Measurements from ENCODE around the gene MAP2K3. TPM values are rescaled to one million over a fixed set of nuclear protein-coding genes. Genes with fewer than 3 reads are reported as not detected.

Gene MAP2K3
- total and polyA plus RNA-seq, 2 of the 4 experiments (the other 2 are of a cell fraction) = 23.5 to 82.2 TPM

DNA sequence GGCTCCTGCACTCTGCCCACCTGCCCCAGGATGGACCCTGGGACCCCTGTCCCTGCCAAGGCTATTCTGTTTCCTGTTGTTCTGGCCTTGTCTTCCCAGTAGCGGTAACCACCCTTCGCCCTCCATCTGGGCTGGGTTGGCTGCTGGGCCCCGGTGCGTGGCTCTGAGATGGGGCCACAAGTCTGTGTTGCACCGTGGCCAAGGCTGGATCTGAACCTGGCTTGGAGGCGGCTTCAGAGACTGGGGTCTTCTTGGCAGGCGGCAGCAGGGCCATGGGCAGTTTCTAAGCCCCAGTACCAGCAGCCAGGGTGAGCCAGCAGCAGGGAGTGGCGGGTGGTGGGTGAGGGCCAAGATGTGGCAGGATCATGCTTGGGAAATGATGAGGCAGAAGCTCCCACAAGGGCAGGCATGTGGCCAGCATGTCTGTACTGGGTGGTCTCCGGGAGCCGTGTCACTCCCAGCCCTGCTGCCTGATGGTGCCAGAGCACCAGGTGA lies 12.6 kb downstream of the MAP2K3 start:
- ChIA-PET POLR2A (ENCODE audit: unreplicated experiment) (no interaction called here), CTCF (no interaction called here)
- H3K9ac ChIP-seq (ENCODE audit: low read depth, low read length) = no peak overlapping the region
- no peak overlapping the region for H3K4me2 ChIP-seq (ENCODE audit: low read depth, low read length)
- H2BK5ac ChIP-seq (ENCODE audit: low read depth, low read length, poor library complexity, severe bottlenecking) = no peak overlapping the region
- H3K4ac ChIP-seq (ENCODE audit: low read depth, low read length) = no peak overlapping the region
- H4K20me1 ChIP-seq (ENCODE audit: insufficient read depth, low read length) = peaks cover 97% of the 10 kb centered on the region
- H2BK20ac ChIP-seq (ENCODE audit: low read depth, low read length) = no peak overlapping the region
- H3K23ac ChIP-seq (ENCODE audit: low read depth, low read length) = no peak overlapping the region
- no peak overlapping the region for H3K27ac ChIP-seq (ENCODE audit: insufficient read depth, low read length)
- no peak for DNase-seq
- dilution Hi-C loops (cut with HindIII; ENCODE audit: low sequenced_read_pairs, unreplicated experiment) = no loop called here
- no peak overlapping the region for H3K14ac ChIP-seq (replicated peaks; ENCODE audit: low read depth, low read length)
- H3K9me3 ChIP-seq (ENCODE audit: control insufficient read depth, insufficient read depth, low read length) = peaks cover 3% of the 10 kb centered on the region; the same call in 1 of the 2 replicates
- TF ChIP-seq, protein P1, sequence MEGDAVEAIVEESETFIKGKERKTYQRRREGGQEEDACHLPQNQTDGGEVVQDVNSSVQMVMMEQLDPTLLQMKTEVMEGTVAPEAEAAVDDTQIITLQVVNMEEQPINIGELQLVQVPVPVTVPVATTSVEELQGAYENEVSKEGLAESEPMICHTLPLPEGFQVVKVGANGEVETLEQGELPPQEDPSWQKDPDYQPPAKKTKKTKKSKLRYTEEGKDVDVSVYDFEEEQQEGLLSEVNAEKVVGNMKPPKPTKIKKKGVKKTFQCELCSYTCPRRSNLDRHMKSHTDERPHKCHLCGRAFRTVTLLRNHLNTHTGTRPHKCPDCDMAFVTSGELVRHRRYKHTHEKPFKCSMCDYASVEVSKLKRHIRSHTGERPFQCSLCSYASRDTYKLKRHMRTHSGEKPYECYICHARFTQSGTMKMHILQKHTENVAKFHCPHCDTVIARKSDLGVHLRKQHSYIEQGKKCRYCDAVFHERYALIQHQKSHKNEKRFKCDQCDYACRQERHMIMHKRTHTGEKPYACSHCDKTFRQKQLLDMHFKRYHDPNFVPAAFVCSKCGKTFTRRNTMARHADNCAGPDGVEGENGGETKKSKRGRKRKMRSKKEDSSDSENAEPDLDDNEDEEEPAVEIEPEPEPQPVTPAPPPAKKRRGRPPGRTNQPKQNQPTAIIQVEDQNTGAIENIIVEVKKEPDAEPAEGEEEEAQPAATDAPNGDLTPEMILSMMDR (conservative IDR thresholded peaks at IDR 0.05; ENCODE audit: low read depth, low read length) = no peak
- TF ChIP-seq MAFK (IDR thresholded peaks at IDR 0.05; ENCODE audit: low read depth, low read length) = no peak
- no peak for TF ChIP-seq POLR2A (IDR thresholded peaks at IDR 0.05; ENCODE audit: low read depth, low read length)
- no peak for TF ChIP-seq BHLHE40 (IDR thresholded peaks at IDR 0.05; ENCODE audit: low read depth, low read length)
- no peak for TF ChIP-seq MXI1 (IDR thresholded peaks at IDR 0.05; ENCODE audit: borderline replicate concordance, low read depth, low read length)
- TF ChIP-seq RFX5 (IDR thresholded peaks at IDR 0.05; ENCODE audit: low read depth, low read length) = no peak
- no peak for TF ChIP-seq RCOR1 (IDR thresholded peaks at IDR 0.05; ENCODE audit: insufficient replicate concordance, low read length)
- TF ChIP-seq MAZ (IDR thresholded peaks at IDR 0.05; ENCODE audit: borderline replicate concordance, low read depth, low read length) = no peak
- TF ChIP-seq, protein P2, sequence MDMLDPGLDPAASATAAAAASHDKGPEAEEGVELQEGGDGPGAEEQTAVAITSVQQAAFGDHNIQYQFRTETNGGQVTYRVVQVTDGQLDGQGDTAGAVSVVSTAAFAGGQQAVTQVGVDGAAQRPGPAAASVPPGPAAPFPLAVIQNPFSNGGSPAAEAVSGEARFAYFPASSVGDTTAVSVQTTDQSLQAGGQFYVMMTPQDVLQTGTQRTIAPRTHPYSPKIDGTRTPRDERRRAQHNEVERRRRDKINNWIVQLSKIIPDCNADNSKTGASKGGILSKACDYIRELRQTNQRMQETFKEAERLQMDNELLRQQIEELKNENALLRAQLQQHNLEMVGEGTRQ (IDR thresholded peaks at IDR 0.05; ENCODE audit: low read depth, low read length) = no peak
- TF ChIP-seq, protein P3, sequence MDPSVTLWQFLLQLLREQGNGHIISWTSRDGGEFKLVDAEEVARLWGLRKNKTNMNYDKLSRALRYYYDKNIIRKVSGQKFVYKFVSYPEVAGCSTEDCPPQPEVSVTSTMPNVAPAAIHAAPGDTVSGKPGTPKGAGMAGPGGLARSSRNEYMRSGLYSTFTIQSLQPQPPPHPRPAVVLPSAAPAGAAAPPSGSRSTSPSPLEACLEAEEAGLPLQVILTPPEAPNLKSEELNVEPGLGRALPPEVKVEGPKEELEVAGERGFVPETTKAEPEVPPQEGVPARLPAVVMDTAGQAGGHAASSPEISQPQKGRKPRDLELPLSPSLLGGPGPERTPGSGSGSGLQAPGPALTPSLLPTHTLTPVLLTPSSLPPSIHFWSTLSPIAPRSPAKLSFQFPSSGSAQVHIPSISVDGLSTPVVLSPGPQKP (IDR thresholded peaks at IDR 0.05; ENCODE audit: borderline replicate concordance, low read depth, low read length) = no peak
- TF ChIP-seq CEBPB (IDR thresholded peaks at IDR 0.05; ENCODE audit: low read depth, low read length) = no peak
- TF ChIP-seq CHD1 (IDR thresholded peaks at IDR 0.05; ENCODE audit: low read depth, low read length) = no peak
- TF ChIP-seq NFE2L2 (IDR thresholded peaks at IDR 0.05; ENCODE audit: low read depth, low read length) = no peak
- TF ChIP-seq FOS (IDR thresholded peaks at IDR 0.05; ENCODE audit: low read depth, low read length) = no peak
- no peak for TF ChIP-seq SMC3 (IDR thresholded peaks at IDR 0.05; ENCODE audit: low read depth, low read length)
- no peak for TF ChIP-seq RAD21 (IDR thresholded peaks at IDR 0.05; ENCODE audit: low read length)
- H3K56ac ChIP-seq (ENCODE audit: extremely low read depth, insufficient read depth, low read length) = no peak overlapping the region
- H4K5ac ChIP-seq (ENCODE audit: low read depth, low read length) = no peak overlapping the region
- H4K91ac ChIP-seq (ENCODE audit: insufficient read depth, low read depth, low read length) = no peak overlapping the region
- no peaks in the 10 kb centered on the region for H3K27me3 ChIP-seq (ENCODE audit: control insufficient read depth, insufficient read depth, low read length)
- H2AFZ ChIP-seq (replicated peaks; ENCODE audit: low read length, poor library complexity) = no peak overlapping the region
- H3K4me3 ChIP-seq (ENCODE audit: insufficient read depth, low read depth, low read length) = no peak overlapping the region
- intact Hi-C loops (cut with micrococcal nuclease) = no loop called here
- H2AK5ac ChIP-seq (ENCODE audit: low read depth, low read length) = no peak overlapping the region
- in situ Hi-C loops (cut with MboI; ENCODE audit: low sequenced_read_pairs) = no loop called here
- no peak overlapping the region for H2AK9ac ChIP-seq (replicated peaks; ENCODE audit: low read depth, low read length, poor library complexity)
- no peak overlapping the region for H2BK120ac ChIP-seq (ENCODE audit: low read depth, low read length)
- peaks cover 35% of the 10 kb centered on the region for H3K36me3 ChIP-seq (ENCODE audit: control insufficient read depth, insufficient read depth, low read length)
- peaks cover 13% of the 10 kb centered on the region for H3K4me1 ChIP-seq (ENCODE audit: control insufficient read depth, insufficient read depth, low read length)
- H4K8ac ChIP-seq (ENCODE audit: low read depth in 2 of 2, low read length in 2 of 2) = no peak overlapping the region
- peaks cover 15 to 47% of the 10 kb centered on the region in 2 experiments for H3K79me1 ChIP-seq (ENCODE audit: low read depth in 1 of 2, low read length in 2 of 2)
- no peak overlapping the region for H3K18ac ChIP-seq (ENCODE audit: low read depth, low read length)
- no peak overlapping the region for H2BK15ac ChIP-seq (ENCODE audit: low read depth, low read length)
- BruUV-seq (replicated peaks) = no TSS peak
- ATAC-seq (ENCODE audit: low read depth) = no peak
- 70% methylated on average over 9 of the region's 10 CpGs; no CpG with 5 or more reads in 1 of the 2 experiments for WGBS, 2 experiments (ENCODE audit: extremely low coverage in 2 of 2, insufficient read length in 1 of 2)
- H3K9me1 ChIP-seq (ENCODE audit: insufficient read depth, low read length) = no peaks in the 10 kb centered on the region; the same call in 1 of the 2 replicates
